ENCODE measurements around the gene CALU.

Gene CALU

GRCh38 chr7:128759242-128759641, 20.1 kb downstream of the CALU start:
- DNase-seq (ENCODE audit: extremely low spot score) = no peak
- TF ChIP-seq CTCF (IDR thresholded peaks at IDR 0.05; ENCODE audit: control extremely low read depth, extremely low read depth, low read depth, missing control alignments) = no peak
- CTCF ChIA-PET = interaction anchor here (1.2 to 1.4 kb wide), 2 partner anchors 15 to 124 kb away, joined by 3 to 4 read pairs; no protein-coding TSS in a partner anchor
- POLR2A ChIA-PET = no interaction called here

- no peak for DNase-seq (ENCODE audit: extremely low spot score)
- ChIA-PET CTCF (interaction anchor here (1.0 kb wide), 1 partner anchor 119 kb away, joined by 3 read pairs; no protein-coding TSS in a partner anchor), POLR2A (no interaction called here)
- TF ChIP-seq CTCF (IDR thresholded peaks at IDR 0.05; ENCODE audit: control extremely low read depth, extremely low read depth, low read depth, missing control alignments) = no peak
These were observed 24.4 kb downstream of the CALU start for GRCh38 chr7:128763541-128763940.

- CTCF ChIA-PET = interaction anchor here (1.3 to 1.5 kb wide), 6 partner anchors 11 to 116 kb away, joined by 3 to 5 read pairs (median 4); no protein-coding TSS in a partner anchor
- POLR2A ChIA-PET = interaction anchor here (0.5 kb wide), 1 partner anchor 10 kb away, joined by 3 read pairs; no protein-coding TSS in a partner anchor
These were observed 28.4 kb downstream of the CALU start for GRCh38 chr7:128767475-128768110.

GRCh38 chr7:128770233-128770632, 31.1 kb downstream of the CALU start:
- POLR2A ChIA-PET = interaction anchor here (0.7 kb wide), 1 partner anchor 12 kb away, joined by 3 read pairs; no protein-coding TSS in a partner anchor

More at GRCh38 chr7:128767475-128768110, 28.4 kb downstream of the CALU start:
- DNase-seq (ENCODE audit: extremely low spot score) = no peak
- TF ChIP-seq CTCF (IDR thresholded peaks at IDR 0.05; ENCODE audit: control extremely low read depth, extremely low read depth, low read depth, missing control alignments) = no peak

GRCh38 chr7:128773604-128774003, 34.4 kb downstream of the CALU start:
- ChIA-PET POLR2A (no interaction called here), CTCF (interaction anchor here (1.5 to 2.0 kb wide), 2 partner anchors 13 to 14 kb away, joined by 4 to 5 read pairs; no protein-coding TSS in a partner anchor)
- TF ChIP-seq CTCF (IDR thresholded peaks at IDR 0.05; ENCODE audit: control extremely low read depth, extremely low read depth, low read depth, missing control alignments) = no peak
- no peak for DNase-seq (ENCODE audit: extremely low spot score)

More at GRCh38 chr7:128770233-128770632, 31.1 kb downstream of the CALU start:
- CTCF ChIA-PET = interaction anchor here (1.3 kb wide), 2 partner anchors 12 to 16 kb away, joined by 3 read pairs; no protein-coding TSS in a partner anchor
- no peak for TF ChIP-seq CTCF (IDR thresholded peaks at IDR 0.05; ENCODE audit: control extremely low read depth, extremely low read depth, low read depth, missing control alignments)
- DNase-seq (ENCODE audit: extremely low spot score) = no peak

- CTCF ChIA-PET = interaction anchor here (1.0 to 2.0 kb wide), 3 partner anchors 9 to 15 kb away, joined by 3 to 5 read pairs (median 4); no protein-coding TSS in a partner anchor
- DNase-seq (ENCODE audit: extremely low spot score) = no peak
- no peak for TF ChIP-seq CTCF (IDR thresholded peaks at IDR 0.05; ENCODE audit: control extremely low read depth, extremely low read depth, low read depth, missing control alignments)
- POLR2A ChIA-PET = no interaction called here
These were observed 35.0 kb downstream of the CALU start for GRCh38 chr7:128774029-128774689.
